Measurements from ENCODE around the gene ZSCAN4. TPM values are rescaled to one million over a fixed set of nuclear protein-coding genes. Genes with fewer than 3 reads are reported as not detected.

ZSCAN4 gene
- total and polyA plus RNA-seq, 12 donors: 0.07 to 0.16 (median 0.14) TPM; not detected in 9

- Histone ChIP-seq H3K4me3 (peak overlapping the region in 1 of 4 donors; percentile 73), H3K4me1 (replicated peaks in 1 of 2) (peaks cover 0 to 12% of the 10 kb centered on the region in 2 donors), H3K27ac (peak overlapping the region; percentile 41 to 88 (median 81)), H3K27me3 (no peaks in the 10 kb centered on the region), H3K36me3 (replicated peaks in 1 of 2) (no peaks in the 10 kb centered on the region), H3K9me3 (replicated peaks in 1 of 3) (no peaks in the 10 kb centered on the region)
- peak; percentile 33 to 75 (median 51) for DNase-seq
- WGBS, 4 donors: 40 to 58% (median 53%) methylated on average over 8 to 9 of the region's 9 CpGs
- intact Hi-C loops (cut with DNase I): no loop called here
- no peak for TF ChIP-seq POLR2A (IDR thresholded peaks at IDR 0.05)
- TF ChIP-seq, protein P1, sequence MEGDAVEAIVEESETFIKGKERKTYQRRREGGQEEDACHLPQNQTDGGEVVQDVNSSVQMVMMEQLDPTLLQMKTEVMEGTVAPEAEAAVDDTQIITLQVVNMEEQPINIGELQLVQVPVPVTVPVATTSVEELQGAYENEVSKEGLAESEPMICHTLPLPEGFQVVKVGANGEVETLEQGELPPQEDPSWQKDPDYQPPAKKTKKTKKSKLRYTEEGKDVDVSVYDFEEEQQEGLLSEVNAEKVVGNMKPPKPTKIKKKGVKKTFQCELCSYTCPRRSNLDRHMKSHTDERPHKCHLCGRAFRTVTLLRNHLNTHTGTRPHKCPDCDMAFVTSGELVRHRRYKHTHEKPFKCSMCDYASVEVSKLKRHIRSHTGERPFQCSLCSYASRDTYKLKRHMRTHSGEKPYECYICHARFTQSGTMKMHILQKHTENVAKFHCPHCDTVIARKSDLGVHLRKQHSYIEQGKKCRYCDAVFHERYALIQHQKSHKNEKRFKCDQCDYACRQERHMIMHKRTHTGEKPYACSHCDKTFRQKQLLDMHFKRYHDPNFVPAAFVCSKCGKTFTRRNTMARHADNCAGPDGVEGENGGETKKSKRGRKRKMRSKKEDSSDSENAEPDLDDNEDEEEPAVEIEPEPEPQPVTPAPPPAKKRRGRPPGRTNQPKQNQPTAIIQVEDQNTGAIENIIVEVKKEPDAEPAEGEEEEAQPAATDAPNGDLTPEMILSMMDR (IDR thresholded peaks at IDR 0.05): no peak
Measured at GRCh38 chr19:57665261-57665806, 3.4 kb upstream of the ZSCAN4 start.

- 83 to 88% (median 84%) methylated on average over 1 of the region's 1 CpG for WGBS, 4 donors
- Histone ChIP-seq H3K36me3 (replicated peaks in 1 of 2) (no peaks in the 10 kb centered on the region), H3K4me1 (replicated peaks in 1 of 2) (peaks cover 0 to 12% of the 10 kb centered on the region in 2 donors), H3K4me3 (no peak overlapping the region), H3K27ac (no peak overlapping the region), H3K9me3 (replicated peaks in 1 of 3) (no peaks in the 10 kb centered on the region), H3K27me3 (no peaks in the 10 kb centered on the region)
- no peak for TF ChIP-seq POLR2A (IDR thresholded peaks at IDR 0.05)
- TF ChIP-seq, protein P1 (IDR thresholded peaks at IDR 0.05): no peak
- intact Hi-C loops (cut with DNase I): no loop called here
- DNase-seq: no peak
Measured at GRCh38 chr19:57667228-57667627, 1.5 kb upstream of the ZSCAN4 start.

DNA sequence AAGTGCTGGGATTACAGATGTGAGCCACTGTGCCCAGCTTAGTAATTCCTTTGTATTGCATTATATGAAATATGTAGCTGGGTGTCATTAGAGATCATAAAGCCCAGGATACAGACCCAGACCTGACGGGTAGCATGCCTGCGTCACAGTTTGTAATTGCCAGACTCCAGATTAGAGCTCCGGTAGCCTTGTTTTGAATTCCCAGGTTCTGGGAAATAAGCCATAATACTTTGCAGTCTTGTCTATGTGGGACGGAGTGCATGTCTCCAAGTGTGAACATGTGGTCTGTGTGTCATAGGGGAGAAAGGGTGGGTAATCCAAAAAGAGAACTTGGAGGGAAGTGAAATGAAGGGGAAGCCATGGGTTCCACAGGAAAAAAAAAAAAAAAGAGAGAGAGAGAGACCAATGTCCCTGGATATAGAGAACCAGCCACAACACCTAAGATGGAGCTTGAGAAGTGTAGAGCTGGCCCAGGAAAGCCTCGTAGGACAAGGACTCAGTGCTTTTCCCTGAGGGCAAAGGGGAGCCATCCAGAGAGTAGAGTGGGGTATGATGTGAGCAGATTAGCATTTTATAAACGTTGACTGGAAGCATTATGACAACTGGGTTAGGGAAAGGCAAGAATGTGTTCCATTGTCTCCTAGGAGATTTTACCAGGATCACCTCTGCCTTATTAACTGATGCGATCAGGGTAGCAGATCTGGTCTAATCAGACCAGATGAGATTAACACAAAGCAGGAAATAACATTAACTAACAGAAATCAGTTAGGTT is 2.6 kb downstream of the ZSCAN4 start:
- H3K27ac ChIP-seq: no peak overlapping the region
- TF ChIP-seq POLR2A (IDR thresholded peaks at IDR 0.05): no peak
- TF ChIP-seq, protein P1 (IDR thresholded peaks at IDR 0.05): no peak
- H3K9me3 ChIP-seq (replicated peaks in 1 of 3): no peaks in the 10 kb centered on the region
- no peaks in the 10 kb centered on the region for H3K36me3 ChIP-seq (replicated peaks in 1 of 2)
- no peaks in the 10 kb centered on the region for H3K4me1 ChIP-seq (replicated peaks in 1 of 2)
- intact Hi-C loops (cut with DNase I): no loop called here
- no peaks in the 10 kb centered on the region for H3K27me3 ChIP-seq
- no peak for DNase-seq
- no peak overlapping the region for H3K4me3 ChIP-seq
- 57 to 69% (median 63%) methylated on average over 7 of the region's 7 CpGs for WGBS, 4 donors

GRCh38 chr19:57672466-57672865 is 3.7 kb downstream of the ZSCAN4 start:
- Histone ChIP-seq H3K4me3 (no peak overlapping the region), H3K27ac (no peak overlapping the region), H3K36me3 (replicated peaks in 1 of 2) (no peaks in the 10 kb centered on the region), H3K9me3 (replicated peaks in 1 of 3) (no peaks in the 10 kb centered on the region), H3K4me1 (replicated peaks in 1 of 2) (no peaks in the 10 kb centered on the region), H3K27me3 (no peaks in the 10 kb centered on the region)
- no peak for TF ChIP-seq POLR2A (IDR thresholded peaks at IDR 0.05)
- TF ChIP-seq, protein P1 (IDR thresholded peaks at IDR 0.05): no peak
- intact Hi-C loops (cut with DNase I): no loop called here
- DNase-seq: no peak
- 72 to 91% (median 81%) methylated on average over 4 of the region's 4 CpGs for WGBS, 4 donors
